ENCODE measurements around the gene SUCLG2.
"Not testable (repeated sequence)": the region's sequence is repeated elsewhere in the genome, so short reads cannot be mapped to it uniquely, and the experiment has no call there.

SUCLG2 gene

GRCh38 chr3:67564008-67564407, 90.4 kb downstream of the SUCLG2 start:
- no peak overlapping the region for H3K4me3 ChIP-seq (ENCODE audit: low read depth, low read length)

GRCh38 chr3:67561667-67562394, 92.6 kb downstream of the SUCLG2 start:
- H3K4me3 ChIP-seq (ENCODE audit: low read depth, low read length): no peak overlapping the region

GRCh38 chr3:67561266-67561665, 93.1 kb downstream of the SUCLG2 start:
- H3K4me3 ChIP-seq (ENCODE audit: low read depth, low read length): no peak overlapping the region

GRCh38 chr3:67559029-67559605, 95.3 kb downstream of the SUCLG2 start:
- no peak overlapping the region for H3K4me3 ChIP-seq (ENCODE audit: low read depth, low read length)

GRCh38 chr3:67558426-67558825, 96.0 kb downstream of the SUCLG2 start:
- no peak overlapping the region for H3K4me3 ChIP-seq (ENCODE audit: low read depth, low read length)

- H3K4me3 ChIP-seq (ENCODE audit: low read depth, low read length): no peak overlapping the region
These were observed 96.5 kb downstream of the SUCLG2 start for GRCh38 chr3:67557848-67558355.

GRCh38 chr3:67551361-67552016, 102.9 kb downstream of the SUCLG2 start:
- no peak overlapping the region for H3K4me3 ChIP-seq (ENCODE audit: low read depth, low read length)

- no peak overlapping the region for H3K4me3 ChIP-seq (ENCODE audit: low read depth, low read length)
These were observed 103.9 kb downstream of the SUCLG2 start for GRCh38 chr3:67550541-67550940.

- H3K4me3 ChIP-seq (ENCODE audit: low read depth, low read length): not testable (repeated sequence)
These were observed 111.7 kb downstream of the SUCLG2 start for GRCh38 chr3:67542502-67543250.

GRCh38 chr3:67540198-67540894, 114.1 kb downstream of the SUCLG2 start:
- no peak overlapping the region for H3K4me3 ChIP-seq (ENCODE audit: low read depth, low read length)

- H3K4me3 ChIP-seq (ENCODE audit: low read depth, low read length): not testable (repeated sequence)
These were observed 117.2 kb downstream of the SUCLG2 start for GRCh38 chr3:67537203-67537602.

- no peak overlapping the region for H3K4me3 ChIP-seq (ENCODE audit: low read depth, low read length)
These were observed 119.4 kb downstream of the SUCLG2 start for GRCh38 chr3:67535006-67535405.

GRCh38 chr3:67534594-67534993, 119.8 kb downstream of the SUCLG2 start:
- no peak overlapping the region for H3K4me3 ChIP-seq (ENCODE audit: low read depth, low read length)

GRCh38 chr3:67531181-67532101, 123.0 kb downstream of the SUCLG2 start:
- H3K4me3 ChIP-seq (ENCODE audit: low read depth, low read length): no peak overlapping the region

- no peak overlapping the region for H3K4me3 ChIP-seq (ENCODE audit: low read depth, low read length)
These were observed 124.5 kb downstream of the SUCLG2 start for GRCh38 chr3:67529915-67530314.

GRCh38 chr3:67529337-67529736, 125.1 kb downstream of the SUCLG2 start:
- H3K4me3 ChIP-seq (ENCODE audit: low read depth, low read length): no peak overlapping the region

GRCh38 chr3:67526246-67526645, 128.2 kb downstream of the SUCLG2 start:
- no peak overlapping the region for H3K4me3 ChIP-seq (ENCODE audit: low read depth, low read length)

GRCh38 chr3:67524046-67524445, 130.4 kb downstream of the SUCLG2 start:
- H3K4me3 ChIP-seq (ENCODE audit: low read depth, low read length): no peak overlapping the region

- H3K4me3 ChIP-seq (ENCODE audit: low read depth, low read length): no peak overlapping the region
These were observed 132.3 kb downstream of the SUCLG2 start for GRCh38 chr3:67522081-67522480.

Measured in iPS-11a (cell line).